ENCODE results near the gene GPAM. TPM values are rescaled to one million over a fixed set of nuclear protein-coding genes. Genes with fewer than 3 reads are reported as not detected.

Gene GPAM
- total and polyA plus RNA-seq, 10 of the 15 experiments (the other 5 are each of a cell fraction or from before 2014, with no cell fraction given), result 3.3 to 9.4 (median 7.4) TPM

Other genes starting within 250 kb of the GPAM start
- gene TECTB, start 99.6 kb upstream of the GPAM start, total RNA-seq (2014; rRNA removed), result not detected in 2 replicates
- gene TECTB, start 99.6 kb upstream of the GPAM start, total RNA-seq (2014; rRNA removed; fragmentation: Illumina TruSeq; extraction: Trizol), result not detected in 2 replicates
- not detected in 2 replicates for gene TECTB, start 99.6 kb upstream of the GPAM start, total RNA-seq (2021)
- gene TECTB, start 99.6 kb upstream of the GPAM start, polyA plus RNA-seq (2011; rRNA removed), result not detected in 2 replicates
- gene TECTB, start 99.6 kb upstream of the GPAM start, polyA plus RNA-seq (2014; fragmentation: Illumina TruSeq; extraction: Trizol), result not detected in 2 replicates
- gene TECTB, start 99.6 kb upstream of the GPAM start, polyA plus RNA-seq (2014; fragmentation: Nextera tagmentation; extraction: Ambion mirVana), result not detected
- gene TECTB, start 99.6 kb upstream of the GPAM start, polyA plus RNA-seq (2014; rRNA removed), result not detected in 2 replicates
- not detected for gene TECTB, start 99.6 kb upstream of the GPAM start, polyA plus RNA-seq (2016; fragmentation: Nextera tagmentation; extraction: Ambion mirVana)
- gene ACSL5, start 190.4 kb upstream of the GPAM start, total RNA-seq (2014; rRNA removed), result 46.5 and 47.2 TPM in 2 replicates
- gene ACSL5, start 190.4 kb upstream of the GPAM start, total RNA-seq (2014; rRNA removed; fragmentation: Illumina TruSeq; extraction: Trizol), result 45.2 and 46.2 TPM in 2 replicates
- gene ACSL5, start 190.4 kb upstream of the GPAM start, total RNA-seq (2021), result 40.3 and 40.4 TPM in 2 replicates
- gene ACSL5, start 190.4 kb upstream of the GPAM start, polyA plus RNA-seq (2011; rRNA removed), result 56.3 and 61.4 TPM in 2 replicates
- 57.0 and 68.7 TPM in 2 replicates for gene ACSL5, start 190.4 kb upstream of the GPAM start, polyA plus RNA-seq (2014; fragmentation: Illumina TruSeq; extraction: Trizol)
- 10 to 100 TPM; 22.3 to 23.4 TPM for gene ACSL5, start 190.4 kb upstream of the GPAM start, polyA plus RNA-seq (2014; fragmentation: Nextera tagmentation; extraction: Ambion mirVana)
- gene ACSL5, start 190.4 kb upstream of the GPAM start, polyA plus RNA-seq (2014; rRNA removed), result 46.1 and 48.7 TPM in 2 replicates
- gene ACSL5, start 190.4 kb upstream of the GPAM start, polyA plus RNA-seq (2016; fragmentation: Nextera tagmentation; extraction: Ambion mirVana), result 10 to 100 TPM; 54.5 to 56.0 TPM